ENCODE data around the gene TMC1.
"Not testable (repeated sequence)": the region's sequence is repeated elsewhere in the genome, so short reads cannot be mapped to it uniquely, and the experiment has no call there.

Gene TMC1

DNA sequence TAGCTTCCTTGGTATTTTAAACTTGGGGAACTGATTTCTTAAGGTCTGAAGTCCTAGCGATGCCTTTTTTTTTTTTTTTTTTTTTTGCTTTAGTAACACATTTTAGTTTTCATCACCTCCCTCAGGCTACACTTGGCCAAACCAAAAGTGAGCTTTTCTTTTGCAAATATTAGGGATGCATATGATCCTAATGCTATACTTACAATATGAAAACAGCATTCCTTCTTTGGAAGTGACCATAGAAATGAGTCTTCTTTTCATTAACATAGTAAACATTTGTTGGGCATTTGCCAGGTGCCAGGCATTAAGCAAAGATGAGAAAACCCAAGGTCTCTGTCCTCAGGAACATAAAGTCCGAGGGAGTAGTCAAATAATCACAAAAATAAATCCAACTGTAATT is 241.6 kb downstream of the TMC1 start:
- no peak for DNase-seq (ENCODE audit: low read depth in 2 of 2)

DNA sequence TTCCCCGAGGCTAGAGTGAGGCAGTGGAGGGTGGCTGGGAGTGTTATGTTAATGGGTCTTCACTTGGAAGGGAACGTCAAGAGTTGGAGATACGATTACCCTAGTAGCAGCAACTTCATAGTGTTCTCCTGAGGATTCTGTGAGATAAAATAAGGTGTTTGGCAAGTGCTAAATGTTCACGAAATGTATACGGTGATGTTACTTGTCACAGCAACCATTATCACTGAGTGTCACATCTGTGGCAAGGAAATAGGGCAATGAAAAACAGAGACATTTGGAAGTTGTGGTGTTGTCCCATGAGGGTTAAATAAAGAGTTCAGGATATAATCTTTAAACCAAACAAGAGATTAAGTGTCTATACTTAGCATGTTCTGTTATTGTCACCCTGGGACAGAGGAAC is 248.1 kb downstream of the TMC1 start:
- no peak for DNase-seq (ENCODE audit: low read depth in 2 of 2)

DNA sequence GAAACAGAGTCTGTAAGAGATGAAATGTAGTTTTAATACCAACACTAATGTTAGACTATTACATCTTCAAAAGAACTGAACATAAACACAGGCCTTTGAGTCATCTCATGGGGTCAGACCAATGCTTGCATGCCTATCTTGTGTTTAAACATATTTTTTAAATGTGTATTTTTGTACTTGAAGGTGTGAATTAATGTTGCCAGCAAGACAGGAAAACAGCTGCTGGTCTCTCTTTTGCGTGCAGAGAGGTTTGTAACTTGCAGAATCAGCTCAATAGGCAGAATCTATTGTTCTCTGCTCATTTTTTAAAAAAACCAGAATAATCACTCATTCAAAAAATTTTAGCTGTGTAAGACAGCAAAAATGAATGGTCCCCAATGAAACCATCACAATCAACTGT is 251.3 kb downstream of the TMC1 start:
- DNase-seq (ENCODE audit: low read depth in 2 of 2): no peak

DNA sequence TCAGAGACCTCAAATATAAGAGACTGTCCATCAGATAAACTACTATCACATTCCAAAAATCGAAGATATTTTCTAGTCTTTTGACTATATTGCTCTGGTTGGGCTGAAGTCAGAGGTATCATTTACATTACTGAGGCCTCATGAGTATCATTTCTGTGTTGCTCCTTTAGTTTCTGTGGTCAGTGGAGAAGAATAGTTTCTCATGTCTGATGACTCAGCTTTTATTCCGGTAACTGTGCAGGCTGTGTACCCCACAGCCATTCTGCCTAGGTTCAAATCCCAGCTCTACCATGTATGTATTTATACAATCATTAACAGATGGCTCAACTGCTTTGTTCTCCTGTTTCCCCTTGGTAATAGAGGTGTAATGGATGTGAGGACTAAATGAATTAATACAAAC is 252.2 kb downstream of the TMC1 start:
- DNase-seq (ENCODE audit: low read depth in 2 of 2): no peak

DNA sequence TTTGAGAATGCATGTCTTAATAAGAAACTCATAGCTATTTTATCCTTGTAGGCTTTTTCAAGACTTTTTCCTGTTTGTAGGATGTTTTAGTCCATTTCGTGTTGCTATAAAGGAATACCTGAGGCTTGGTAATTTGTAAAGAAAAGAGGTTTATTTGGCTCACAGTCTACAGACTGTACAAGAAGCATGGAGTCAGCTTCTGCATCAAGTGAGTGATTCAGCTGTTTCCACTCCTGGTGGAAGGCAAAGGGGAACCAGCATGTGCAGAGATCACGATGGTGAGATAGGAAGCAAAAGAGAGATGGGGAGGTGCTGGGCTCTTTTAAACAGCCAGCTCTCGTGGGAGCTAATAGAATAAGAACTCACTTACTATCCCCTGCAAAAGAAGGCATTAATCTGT is 254.2 kb downstream of the TMC1 start:
- no peak for DNase-seq (ENCODE audit: low read depth in 2 of 2)

DNA sequence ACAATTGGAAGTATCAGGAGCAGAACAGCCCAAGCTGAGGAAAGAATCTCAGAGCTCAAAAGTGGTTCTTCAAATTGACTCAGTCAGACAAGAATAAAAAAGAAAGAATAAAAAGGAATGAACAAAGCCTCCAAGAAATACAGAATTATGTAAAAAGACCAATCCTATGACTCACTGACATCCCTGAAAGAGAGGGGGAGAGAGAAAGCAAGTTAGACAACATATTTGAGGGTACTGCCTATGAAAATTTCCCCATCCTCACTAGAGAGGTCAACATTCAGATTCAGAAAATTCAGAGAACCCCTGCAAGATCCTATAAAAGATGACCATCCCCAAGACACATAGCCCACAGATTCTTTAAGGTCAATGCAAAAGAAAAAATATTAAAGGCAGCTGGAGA is 258.2 kb downstream of the TMC1 start:
- DNase-seq (ENCODE audit: low read depth in 2 of 2): no peak

DNA sequence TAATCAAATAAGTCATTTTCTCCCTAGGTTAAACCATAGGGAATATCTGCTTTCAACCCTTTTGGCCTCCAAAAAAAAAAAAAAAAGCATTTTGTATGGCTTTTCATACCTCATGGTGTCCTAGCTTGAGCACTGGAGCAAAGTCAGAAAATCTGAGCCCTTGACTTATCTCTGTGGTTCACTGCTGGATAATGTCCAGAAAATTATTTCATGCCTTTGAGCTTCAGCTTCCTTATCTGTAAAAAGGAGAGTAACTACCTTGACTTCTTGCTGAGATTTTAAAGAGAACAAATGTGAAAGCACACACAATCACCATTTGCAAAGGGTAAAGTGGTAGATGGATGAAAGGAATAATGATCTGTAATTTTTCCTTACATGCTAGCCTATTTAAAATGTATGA is 265.5 kb downstream of the TMC1 start:
- no peak for DNase-seq (ENCODE audit: low read depth in 2 of 2)

DNA sequence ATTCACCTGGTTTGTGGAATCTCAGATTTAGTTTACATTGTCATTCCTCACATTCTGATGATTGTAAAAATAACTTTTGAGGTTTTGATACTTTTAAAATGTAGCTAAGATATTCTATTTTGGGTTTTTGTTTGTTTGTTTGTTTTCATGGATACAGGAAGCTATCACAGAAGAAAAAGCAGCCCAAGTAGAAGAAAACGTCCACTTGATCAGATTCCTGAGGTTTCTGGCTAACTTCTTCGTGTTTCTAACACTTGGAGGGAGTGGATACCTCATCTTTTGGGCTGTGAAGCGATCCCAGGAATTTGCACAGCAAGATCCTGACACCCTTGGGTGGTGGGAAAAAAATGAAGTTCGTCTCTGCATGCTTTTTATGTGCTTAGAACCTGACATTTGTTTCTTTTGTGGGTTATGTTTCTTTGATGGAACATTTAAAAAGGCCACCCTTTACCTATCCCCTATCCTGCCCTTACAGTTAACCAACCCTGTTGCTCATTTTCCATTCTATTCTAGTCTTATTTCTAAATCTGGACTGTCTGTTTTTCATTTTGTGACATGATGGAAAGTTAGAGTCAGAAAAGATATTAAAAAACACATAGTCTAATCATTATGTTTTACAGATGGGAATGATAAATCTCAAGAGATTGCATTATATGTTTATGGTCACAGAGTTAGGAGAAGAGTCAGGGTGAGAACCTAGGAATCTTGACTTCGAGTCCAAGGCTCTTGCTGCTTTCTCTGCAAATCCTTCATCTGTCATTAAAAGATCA is 267.7 kb downstream of the TMC1 start:
- no peak for DNase-seq (ENCODE audit: low read depth in 2 of 2)

DNA sequence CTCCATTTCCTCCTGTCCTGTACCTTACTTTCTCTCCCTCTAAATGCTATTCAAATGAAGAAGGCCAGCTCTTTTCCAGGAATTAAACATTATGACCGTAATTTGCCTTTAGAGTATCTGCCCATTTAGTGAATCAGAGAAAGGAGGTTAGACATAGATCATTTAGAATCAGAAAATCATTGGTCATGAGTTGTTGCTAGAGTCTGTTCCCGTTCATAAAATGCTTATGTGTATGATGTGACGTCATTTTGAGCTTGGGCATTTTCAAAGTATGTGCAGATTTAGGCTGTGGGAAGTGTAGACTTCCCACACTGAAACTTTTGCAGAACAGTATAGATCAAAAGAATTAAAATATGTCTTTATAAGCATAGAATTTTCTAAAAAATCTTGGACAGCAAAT is 268.5 kb downstream of the TMC1 start:
- no peak for DNase-seq (ENCODE audit: low read depth in 2 of 2)

DNA sequence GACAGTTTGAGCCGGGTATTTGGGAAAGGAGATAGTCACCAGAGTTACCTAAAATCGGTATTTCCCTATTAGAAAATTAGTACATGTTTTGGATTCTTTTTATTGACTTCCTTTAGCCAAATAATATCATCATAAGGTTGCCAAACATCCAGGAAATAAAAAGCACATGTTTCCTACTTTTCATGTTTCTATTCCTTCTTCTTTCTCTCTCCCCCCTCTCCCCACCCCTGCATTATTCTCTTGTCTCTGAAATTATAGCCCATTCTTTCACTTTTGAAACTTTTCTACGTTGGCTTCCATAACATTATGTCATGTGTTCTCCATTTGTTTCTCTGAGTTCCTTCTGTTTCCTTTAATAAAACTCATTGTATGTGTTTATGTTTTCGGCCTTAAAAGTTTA is 269.6 kb downstream of the TMC1 start:
- DNase-seq (ENCODE audit: low read depth in 2 of 2): no peak

DNA sequence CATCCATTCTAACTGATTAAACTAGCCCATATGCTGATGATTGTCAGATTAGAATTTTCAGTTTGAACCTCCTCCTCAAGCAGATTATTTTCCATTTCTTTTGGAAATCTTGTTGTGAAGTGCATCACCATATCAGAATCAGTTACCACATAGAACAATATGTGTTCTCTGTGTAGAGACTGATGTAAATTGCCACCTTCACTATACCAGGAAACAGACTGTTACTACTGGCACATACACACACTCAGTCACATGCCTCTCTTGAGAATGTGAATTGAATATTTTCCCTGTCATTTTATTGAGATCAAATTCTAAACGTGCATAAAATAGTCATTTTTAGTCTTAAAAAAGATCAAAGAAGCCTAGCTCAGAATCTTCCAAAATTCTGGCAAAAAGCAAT is 270.0 kb downstream of the TMC1 start:
- no peak for DNase-seq (ENCODE audit: low read depth in 2 of 2)

DNA sequence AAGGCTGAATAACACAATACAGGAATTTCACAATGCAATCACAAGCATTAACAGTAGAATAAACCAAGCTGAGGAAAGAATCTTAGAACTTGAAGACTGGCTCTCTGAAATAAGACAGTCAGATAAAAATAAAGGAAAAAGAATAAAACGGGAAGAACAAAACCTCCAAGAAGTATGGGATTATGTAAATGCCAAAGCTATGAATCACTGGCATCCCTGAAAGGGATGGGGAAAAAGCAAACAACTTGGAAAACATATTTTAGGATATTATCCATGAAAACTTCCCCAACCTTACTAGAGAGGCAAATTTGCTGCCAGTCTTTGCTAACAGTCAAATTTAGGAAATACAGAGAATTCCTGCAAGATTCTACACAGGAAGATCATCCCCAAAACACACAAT is 273.5 kb downstream of the TMC1 start:
- no peak for DNase-seq (ENCODE audit: low read depth in 2 of 2)

DNA sequence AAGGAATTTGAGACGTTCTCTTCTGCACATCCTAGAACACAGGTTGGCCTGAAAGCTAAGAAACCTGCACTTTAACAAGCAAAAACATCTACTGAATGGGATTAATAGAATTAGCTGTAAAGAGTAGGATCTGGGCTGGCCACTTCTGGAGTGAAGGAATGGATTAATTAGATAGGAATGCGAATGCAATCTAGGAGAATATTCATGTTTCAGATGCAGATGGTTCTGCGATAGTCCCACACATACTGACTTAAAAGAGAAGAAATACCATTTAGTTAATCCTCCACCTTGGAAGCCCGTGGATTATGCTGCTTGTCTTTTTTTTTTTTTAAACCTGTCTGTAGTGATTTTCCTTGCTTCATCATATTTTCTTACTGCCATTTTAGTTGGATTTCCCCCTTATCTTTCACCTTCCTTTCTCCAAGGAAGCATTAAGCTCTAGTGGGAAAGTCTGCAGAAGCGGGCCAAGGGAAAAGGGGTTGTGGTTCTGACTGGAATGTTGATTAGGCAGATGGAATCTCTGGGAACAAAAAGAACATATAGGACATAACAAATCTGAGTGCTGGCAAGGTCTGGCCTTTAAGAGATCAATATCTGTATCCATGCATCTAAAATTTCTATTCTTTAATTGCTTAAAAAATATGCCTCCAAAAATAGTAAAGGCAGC is 279.1 kb downstream of the TMC1 start:
- no peak for DNase-seq (ENCODE audit: low read depth in 2 of 2)

DNA sequence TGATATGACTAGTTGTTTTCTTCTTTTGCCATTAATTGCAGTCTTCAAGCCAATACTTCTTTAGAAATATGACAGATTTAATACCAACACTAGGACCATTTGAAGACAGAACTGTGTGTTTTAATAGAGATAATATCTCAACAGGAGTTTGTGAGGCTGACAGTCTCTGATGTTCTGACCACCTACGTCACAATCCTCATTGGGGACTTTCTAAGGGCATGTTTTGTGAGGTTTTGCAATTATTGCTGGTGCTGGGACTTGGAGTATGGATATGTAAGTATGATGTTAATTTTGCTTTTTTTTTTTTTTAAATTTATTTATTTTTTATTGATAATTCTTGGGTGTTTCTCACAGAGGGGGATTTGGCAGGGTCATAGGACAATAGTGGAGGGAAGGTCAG is 283.8 kb downstream of the TMC1 start:
- no peak for DNase-seq (ENCODE audit: low read depth in 2 of 2)

DNA sequence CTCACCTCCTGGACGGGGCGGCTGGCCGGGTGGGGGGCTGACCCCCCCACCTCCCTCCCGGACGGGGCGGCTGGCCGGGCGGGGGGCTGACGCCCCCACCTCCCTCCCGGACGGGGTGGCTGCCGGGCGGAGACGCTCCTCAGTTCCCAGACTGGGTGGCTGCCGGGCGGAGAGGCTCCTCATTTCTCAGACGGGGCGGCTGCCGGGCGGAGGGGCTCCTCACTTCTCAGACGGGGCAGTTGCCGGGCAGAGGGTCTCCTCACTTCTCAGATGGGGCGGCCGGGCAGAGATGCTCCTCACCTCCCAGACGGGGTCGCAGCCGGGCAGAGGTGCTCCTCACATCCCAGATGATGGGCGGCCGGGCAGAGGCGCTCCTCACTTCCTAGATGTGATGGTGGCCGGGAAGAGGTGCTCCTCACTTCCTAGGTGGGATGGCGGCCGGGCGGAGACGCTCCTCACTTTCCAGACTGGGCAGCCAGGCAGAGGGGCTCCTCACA is 285.0 kb downstream of the TMC1 start:
- not testable (repeated sequence) for DNase-seq (ENCODE audit: low read depth in 2 of 2)

DNA sequence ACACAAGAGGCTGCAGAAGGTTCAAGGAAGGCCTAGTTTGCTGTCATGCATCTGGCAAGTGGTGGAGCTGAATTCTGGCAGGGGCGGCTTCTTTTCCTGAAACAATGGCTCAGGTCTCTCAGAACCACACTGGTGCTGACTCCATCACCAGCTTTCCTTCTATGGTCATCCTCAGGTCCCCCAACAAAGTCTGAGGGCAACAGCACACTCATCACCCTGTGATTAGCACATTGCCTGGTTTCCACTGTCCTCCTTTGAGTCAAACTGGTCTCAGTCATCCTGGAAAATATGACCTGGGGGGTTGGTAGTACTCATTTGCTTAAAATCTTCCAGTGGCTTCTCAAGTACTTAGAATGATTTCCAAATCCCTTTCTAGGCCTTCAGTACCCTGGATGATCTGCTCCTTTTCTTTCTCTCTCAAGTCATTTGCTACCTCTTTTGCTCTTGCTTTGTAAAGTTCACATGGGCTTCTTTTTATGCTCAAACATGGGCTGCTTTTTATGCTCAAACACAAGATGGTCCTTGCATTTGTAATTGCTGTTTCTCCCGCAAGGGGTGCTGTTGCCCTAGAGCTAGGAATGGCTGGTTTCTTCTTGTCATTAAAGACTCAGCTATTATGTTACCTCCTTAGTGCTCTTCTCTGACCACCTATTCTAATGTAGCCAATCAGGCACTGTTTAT is 286.5 kb downstream of the TMC1 start:
- no peak for DNase-seq (ENCODE audit: low read depth in 2 of 2)

DNA sequence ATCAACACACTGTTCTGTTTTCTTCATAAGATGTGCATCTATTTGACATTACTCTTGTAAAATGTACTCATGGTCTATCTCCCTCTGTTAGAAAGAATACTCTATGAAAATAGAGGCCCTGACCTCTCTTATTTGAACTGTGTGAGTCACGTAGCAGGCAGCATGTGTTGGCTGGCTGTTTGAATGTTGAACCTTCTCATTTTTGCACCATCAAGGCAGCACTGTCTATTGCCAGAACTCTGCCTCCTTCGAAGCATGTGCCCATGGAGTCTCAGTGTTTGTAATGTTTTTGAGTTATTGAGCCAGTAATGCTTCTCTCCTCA is 287.0 kb downstream of the TMC1 start:
- DNase-seq (ENCODE audit: low read depth in 2 of 2): no peak

DNA sequence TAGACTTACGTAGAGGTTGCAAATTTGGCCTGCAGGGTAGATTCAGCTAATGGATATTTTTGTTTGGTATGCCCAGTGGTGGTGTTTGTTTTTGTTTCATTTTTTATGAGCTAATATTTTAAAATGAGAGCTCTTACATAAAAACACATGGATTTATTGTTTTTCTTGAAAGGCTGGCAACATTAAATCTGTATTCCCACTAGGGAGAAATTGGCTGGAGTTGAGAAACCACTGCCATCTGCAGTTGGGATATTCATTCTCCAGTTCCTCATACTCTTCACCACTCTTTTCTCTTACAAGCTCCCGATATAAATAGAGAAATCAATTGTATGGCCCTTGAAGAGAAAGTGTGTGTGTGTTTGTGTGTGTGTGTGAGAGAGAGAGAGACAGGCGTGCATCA is 288.2 kb downstream of the TMC1 start:
- DNase-seq (ENCODE audit: low read depth in 2 of 2): no peak

DNA sequence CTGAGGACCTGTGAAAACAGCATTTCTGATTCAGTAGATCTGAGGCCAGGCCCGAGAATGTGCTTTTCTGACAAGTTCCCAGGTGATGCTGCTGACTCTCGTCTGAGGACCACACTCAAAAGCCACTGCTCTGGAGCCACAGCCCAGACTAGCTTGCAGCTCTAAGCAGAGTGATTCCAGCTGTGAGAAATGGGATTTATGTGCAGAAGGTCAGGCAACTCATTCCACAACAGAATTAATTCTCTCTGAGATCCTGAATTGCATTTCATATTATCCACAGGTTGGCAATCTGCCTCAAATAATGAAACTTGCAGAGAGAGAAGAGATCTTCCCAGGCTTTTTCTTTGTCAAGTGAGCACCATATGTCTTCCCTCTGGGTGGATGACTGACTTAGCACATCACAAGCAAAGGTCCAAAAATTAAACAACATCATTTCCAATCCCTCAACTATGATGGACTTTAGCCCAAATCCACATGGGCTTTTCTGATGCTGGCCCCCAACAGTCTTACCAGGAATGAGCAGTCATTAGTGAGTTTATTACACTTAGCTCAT is 291.2 kb downstream of the TMC1 start:
- DNase-seq (ENCODE audit: low read depth in 2 of 2): no peak

DNA sequence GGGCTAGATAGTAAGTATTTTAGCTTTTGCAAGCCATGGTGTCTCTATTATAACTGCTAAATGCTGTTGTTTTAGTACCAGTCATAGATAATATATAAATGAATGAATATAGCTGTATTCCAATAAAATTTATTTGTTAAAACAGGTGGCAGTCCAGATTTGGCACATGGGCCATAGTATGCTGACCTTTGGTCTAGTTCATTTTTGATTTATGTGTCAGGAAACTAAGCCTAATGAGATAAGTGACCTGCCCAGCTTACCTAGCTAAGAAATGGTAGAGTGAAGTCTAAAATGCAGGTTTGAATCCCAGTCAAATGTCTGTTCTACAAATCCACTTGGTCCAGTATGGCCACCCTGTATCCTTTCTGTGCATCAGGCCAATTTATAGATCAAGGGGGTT is 292.1 kb downstream of the TMC1 start:
- no peak for DNase-seq (ENCODE audit: low read depth in 2 of 2)

DNA sequence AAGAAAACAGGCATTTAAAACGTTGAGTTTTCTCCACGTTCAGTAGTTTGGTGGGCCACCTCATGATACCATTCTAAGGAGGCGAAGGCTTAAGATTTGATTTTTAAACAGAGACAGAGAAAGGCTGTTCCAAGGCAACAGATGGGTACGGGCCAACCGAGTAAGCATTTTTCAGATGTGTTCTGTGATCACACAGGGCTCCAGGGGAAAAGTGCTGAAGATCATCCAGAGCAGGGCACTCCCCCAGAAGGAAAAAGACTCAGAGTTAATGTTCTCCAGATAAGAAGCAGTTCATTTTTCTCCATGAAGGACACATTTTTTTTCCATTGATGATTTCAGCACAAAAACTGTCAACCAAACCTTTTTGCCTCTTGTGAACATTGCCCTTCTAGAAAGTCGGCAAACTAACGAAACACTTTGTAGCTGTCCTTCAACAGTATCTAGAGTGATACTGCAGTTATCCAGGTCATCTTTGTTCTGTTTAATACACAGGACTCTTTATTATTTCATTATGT is 292.7 kb downstream of the TMC1 start:
- no peak for DNase-seq (ENCODE audit: low read depth in 2 of 2)

DNA sequence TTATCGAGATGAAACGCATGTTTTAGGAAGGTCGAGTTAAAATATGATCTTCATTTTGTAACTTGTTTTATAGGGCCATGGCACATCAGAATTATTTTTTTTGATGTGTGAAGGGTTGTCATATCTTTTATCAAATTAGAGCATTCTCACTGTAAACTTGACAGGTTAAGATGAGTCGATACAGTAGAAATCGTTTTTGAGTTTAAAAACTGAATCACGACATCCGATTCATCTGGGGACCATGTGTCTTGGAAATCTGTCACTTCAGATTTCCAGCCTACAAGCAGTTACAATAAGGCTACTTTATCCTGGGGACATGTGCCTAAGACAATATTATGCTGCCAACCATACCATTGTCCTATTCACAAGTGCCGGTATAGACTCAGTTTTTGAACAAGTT is 295.3 kb downstream of the TMC1 start:
- no peak for DNase-seq (ENCODE audit: low read depth in 2 of 2)

DNA sequence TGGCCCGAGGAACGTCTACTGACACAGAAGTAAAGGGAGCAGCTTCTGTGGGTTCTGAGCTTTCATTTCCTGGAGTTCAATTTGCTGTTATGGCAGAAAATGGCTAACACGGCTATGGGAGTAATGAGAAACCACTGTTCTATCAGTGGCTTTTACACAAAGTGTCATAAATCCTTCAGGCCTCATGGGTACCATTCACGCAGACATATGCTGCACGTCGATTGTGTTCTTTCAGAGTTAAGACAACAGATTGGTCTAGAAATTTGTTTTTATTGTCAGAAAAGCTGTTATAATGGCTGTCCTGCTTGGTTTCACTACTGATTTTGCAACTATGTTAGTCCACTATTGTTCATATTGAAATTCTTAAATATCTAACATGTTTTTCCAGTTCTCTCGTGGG is 296.0 kb downstream of the TMC1 start:
- no peak for DNase-seq (ENCODE audit: low read depth in 2 of 2)
